ENCODE data around the gene PAXIP1. TPM values are rescaled to one million over a fixed set of nuclear protein-coding genes. Genes with fewer than 3 reads are reported as not detected.

Gene PAXIP1
- total and polyA plus RNA-seq, 2 experiments from 2014 or later: 12.5 to 36.9 TPM

DNA sequence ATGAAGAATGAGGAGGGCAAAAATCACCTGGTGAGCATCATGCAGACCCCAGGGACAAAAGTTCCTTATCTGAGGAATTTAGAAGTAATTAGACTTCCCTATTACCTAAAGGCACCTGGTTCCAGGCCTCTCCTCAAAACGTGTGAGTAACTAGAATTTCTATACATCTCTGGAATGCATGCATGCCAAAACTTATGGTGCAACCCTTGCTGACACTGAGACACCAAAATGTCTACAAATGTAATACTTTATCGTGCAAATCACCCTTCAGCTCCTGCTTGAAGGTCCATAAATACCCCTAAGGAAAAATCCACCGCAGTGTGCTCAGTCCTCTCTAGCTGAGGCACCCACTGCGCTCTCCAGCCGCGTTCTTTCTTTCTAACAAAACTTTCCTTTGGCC is 84.2 kb downstream of the PAXIP1 start (continued):
- TF ChIP-seq CTCF (conservative IDR thresholded peaks at IDR 0.05; ENCODE audit: low read depth in 2 of 2) (no peak), CREB1 (CRISPR knock-in tag; IDR thresholded peaks at IDR 0.05; ENCODE audit: low read depth) (no peak), REST (IDR thresholded peaks at IDR 0.05; ENCODE audit: unreplicated experiment) (no peak), ZNF331 (CRISPR knock-in tag; IDR thresholded peaks at IDR 0.05; ENCODE audit: low read depth) (no peak), ZNF114 (CRISPR knock-in tag; IDR thresholded peaks at IDR 0.05) (no peak)

DNA sequence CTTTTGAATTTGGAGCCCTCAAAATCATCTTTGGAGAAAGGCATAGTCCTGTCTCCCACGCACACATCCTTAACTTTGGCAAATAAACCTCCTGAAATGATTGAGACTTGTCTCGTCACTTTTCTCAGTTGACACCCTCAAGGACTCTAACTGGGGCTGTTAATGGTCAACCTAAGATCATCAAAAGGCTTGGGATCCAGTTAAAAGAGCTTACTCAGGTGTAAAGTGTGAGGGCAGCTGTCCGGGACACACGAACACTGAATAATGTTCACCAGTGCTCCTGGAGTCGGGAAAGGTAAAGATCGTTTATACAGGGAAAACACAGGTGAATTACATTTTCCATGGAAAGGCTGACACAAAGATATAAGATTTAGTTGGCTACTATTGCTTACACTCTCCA is 84.7 kb downstream of the PAXIP1 start:
- Histone ChIP-seq H3K27me3 (ENCODE audit: insufficient read depth) (peaks cover 14% of the 10 kb centered on the region; the same call in 1 of the 2 replicates), H3K4me2 (no peak overlapping the region), H4K20me1 (replicated peaks; ENCODE audit: insufficient read depth) (no peaks in the 10 kb centered on the region), H3K9me2 (ENCODE audit: insufficient read depth) (no peaks in the 10 kb centered on the region; the same call in 1 of the 2 replicates), H3K27ac (ENCODE audit: low read depth) (no peak overlapping the region), H3K4me1 (ENCODE audit: insufficient read depth) (peaks cover 2% of the 10 kb centered on the region; the same call in 1 of the 2 replicates), H3F3A (replicated peaks; ENCODE audit: low read depth) (no peaks in the 10 kb centered on the region), H3K36me3 (ENCODE audit: insufficient read depth) (no peaks in the 10 kb centered on the region), H3K4me3 (no peak overlapping the region), H3K79me2 (replicated peaks; ENCODE audit: insufficient read depth) (no peaks in the 10 kb centered on the region), H2AFZ (no peak overlapping the region)
- Mint-ChIP-seq H3K27ac (no peak overlapping the region), H3K36me3 (ENCODE audit: low read depth) (no peaks in the 10 kb centered on the region), H3K9me3 (peaks cover 4% of the 10 kb centered on the region), H3K4me3 (no peak overlapping the region), H3K27me3 (ENCODE audit: insufficient read depth, low read depth, poor library complexity) (peaks cover 11% of the 10 kb centered on the region), H3K4me1 (peaks cover 7% of the 10 kb centered on the region; the same call in 2 of the 3 replicates)
- no peak for ATAC-seq
- DNase-seq (ENCODE audit: low spot score): no peak
- TF ChIP-seq JUNB (IDR thresholded peaks at IDR 0.05; ENCODE audit: unreplicated experiment) (no peak), EZH2 (IDR thresholded peaks at IDR 0.05; ENCODE audit: low read depth, unreplicated experiment) (no peak), CTCF (conservative IDR thresholded peaks at IDR 0.05; ENCODE audit: low read depth in 2 of 2) (no peak)

Data from GM23338 (cell line).